ENCODE data around the gene VPS41.

- no peak for TF ChIP-seq POLR2AphosphoS5 (IDR thresholded peaks at IDR 0.05; ENCODE audit: low read depth, low read length)
- no peak for TF ChIP-seq TAF1 (IDR thresholded peaks at IDR 0.05; ENCODE audit: low read depth, low read length)
Measured at GRCh38 chr7:38870147-38870546, 38.8 kb downstream of the VPS41 start.

Data from GM12891 (cell line).